ENCODE measurements around the gene PKD2L1. TPM values are rescaled to one million over a fixed set of nuclear protein-coding genes. Genes with fewer than 3 reads are reported as not detected.
A peak's percentile ranks its signal among the peaks of the same experiment; 100 is the strongest.

Gene PKD2L1
- total and polyA plus RNA-seq, 9 of the 15 experiments (the other 6 are each of a cell fraction or from before 2014, with no cell fraction given) = not detected

DNA sequence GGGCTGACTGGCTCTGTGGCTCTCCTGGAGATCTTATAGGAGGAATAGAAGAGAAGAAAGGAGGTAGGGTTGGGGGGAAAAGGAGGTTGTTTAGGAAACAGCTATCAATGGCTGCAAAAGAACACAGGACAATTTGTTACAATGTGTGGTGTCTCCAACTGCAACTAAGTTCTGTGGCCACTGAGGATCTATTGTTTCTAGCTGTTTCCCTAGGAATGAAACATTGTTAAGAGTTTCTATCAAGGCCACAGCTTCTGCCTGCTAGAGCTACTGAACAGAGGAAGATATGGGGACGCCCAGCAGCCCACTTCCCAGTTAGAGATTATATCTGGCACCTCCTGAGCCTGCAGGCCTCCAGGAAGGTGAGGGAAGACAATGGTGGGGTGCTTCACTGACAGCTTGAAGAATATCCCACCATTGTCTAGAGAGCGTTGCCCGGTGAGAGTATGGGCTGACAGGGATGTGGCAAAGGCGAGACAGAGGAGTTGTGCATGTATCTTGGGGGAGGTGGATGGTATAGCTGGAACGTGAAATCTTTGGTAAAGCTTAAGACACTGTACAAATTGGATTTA is 21.0 kb upstream of the PKD2L1 start:
- no peak overlapping the region for H2AFZ ChIP-seq (ENCODE audit: low read depth, low read length)
- H3K9ac ChIP-seq (ENCODE audit: insufficient read depth in 1 of 2, low read depth in 2 of 2, low read length in 2 of 2) = peak overlapping the region; percentile 83 to 84; a peak in 3 of 4 replicates
- ATAC-seq = no peak
- in situ Hi-C loops (cut with MboI) = no loop called here
- CTCF ChIA-PET (ENCODE audit: low intra/inter-chr PET ratio) = no interaction called here
- peak overlapping the region; percentile 87 for H3K4me2 ChIP-seq (ENCODE audit: insufficient read depth, low read length)
- H3K27ac ChIP-seq (ENCODE audit: extremely low read depth, low read depth, low read length) = peak overlapping the region; percentile 23; the same call in 1 of the 3 replicates
- H3K9me3 ChIP-seq (replicated peaks; ENCODE audit: control insufficient read depth, insufficient read depth, low read depth, low read length) = no peaks in the 10 kb centered on the region
- H3K36me3 ChIP-seq (ENCODE audit: control insufficient read depth, insufficient read depth, low read length) = peaks cover 84% of the 10 kb centered on the region
- peaks cover 98% of the 10 kb centered on the region for H3K79me2 ChIP-seq (ENCODE audit: control insufficient read depth, insufficient read depth, low read length)
- intact Hi-C loops (cut with micrococcal nuclease) = no loop called here
- no peak for FAIRE-seq
- no peaks in the 10 kb centered on the region for H3K9me1 ChIP-seq (ENCODE audit: control insufficient read depth, insufficient read depth, low read length)
- WGBS (ENCODE audit: insufficient coverage, low coverage, missing lambda C conversion rate) = 38% methylated on average over 5 of the region's 5 CpGs
- H3K4me3 ChIP-seq = peak overlapping the region; percentile 93
- no peak for DNase-seq (ENCODE audit: extremely low read depth in 1 of 4, low spot score in 3 of 4)
- 0 out of 2 replicates have a peak, but pooled peaks have one; percentile 3 for TF ChIP-seq TEAD4 (IDR thresholded peaks at IDR 0.05; ENCODE audit: low read length)
- TF ChIP-seq TEAD4 (CRISPR knock-in tag; IDR thresholded peaks at IDR 0.05; ENCODE audit: borderline replicate concordance) = no peak
- no peak for TF ChIP-seq POLR2H (tag; IDR thresholded peaks at IDR 0.05; ENCODE audit: low read depth)
- peak; percentile 32 for TF ChIP-seq KDM5B (IDR thresholded peaks at IDR 0.05; ENCODE audit: insufficient replicate concordance, low read depth, low read length)
- POLR2A ChIA-PET = interaction anchor here (0.6 to 1.9 kb wide), 7 partner anchors 9 to 71 kb away, joined by 3 to 10 read pairs (median 5); no protein-coding TSS in a partner anchor
- peaks cover 54% of the 10 kb centered on the region for H4K20me1 ChIP-seq (replicated peaks; ENCODE audit: control insufficient read depth, insufficient read depth, low read length)
- peaks cover 18 to 37% of the 10 kb centered on the region in 2 experiments; a peak in 4 of 5 replicates for H3K4me1 ChIP-seq (replicated peaks in 1 of 2; ENCODE audit: control insufficient read depth in 2 of 2, insufficient read depth in 2 of 2, low read length in 2 of 2)
- no peaks in the 10 kb centered on the region for H3K27me3 ChIP-seq (ENCODE audit: control insufficient read depth in 2 of 2, insufficient read depth in 2 of 2, low read length in 2 of 2)
- no TSS peak for BruUV-seq (replicated peaks)

DNA sequence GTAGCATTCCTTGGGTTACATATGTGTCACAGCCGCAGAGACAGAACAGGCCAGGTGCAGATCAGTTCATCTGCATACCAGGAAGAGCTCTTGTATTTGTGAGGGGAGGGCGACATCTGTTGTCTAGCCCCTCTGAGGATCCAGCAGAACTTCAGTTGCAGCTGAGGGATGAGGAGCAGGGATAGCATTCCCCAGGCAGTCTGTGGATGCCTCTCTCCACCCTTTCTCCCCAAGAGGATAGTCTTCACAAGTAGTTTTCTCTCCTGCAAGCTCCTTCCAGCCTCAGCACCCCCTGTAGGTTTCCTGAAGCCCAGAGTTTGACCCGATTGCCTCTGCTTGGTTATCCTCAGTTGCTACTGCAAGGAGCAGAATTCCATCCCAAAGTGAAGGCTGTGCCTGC is 19.6 kb upstream of the PKD2L1 start:
- in situ Hi-C loops (cut with MboI) (loop anchor here (25.0 kb wide), 1 partner anchor 538 kb away; no protein-coding TSS in a partner anchor), intact Hi-C loops (cut with micrococcal nuclease) (loop anchor here (10.0 kb wide), 1 partner anchor 525 kb away; no protein-coding TSS in a partner anchor)
- DNase-seq (ENCODE audit: extremely low read depth in 1 of 4, low spot score in 3 of 4) (no peak), FAIRE-seq (no peak), ATAC-seq (no peak)
- no peaks in the 10 kb centered on the region for H3K9me3 ChIP-seq (replicated peaks; ENCODE audit: control insufficient read depth, insufficient read depth, low read depth, low read length)
- POLR2A ChIA-PET = interaction anchor here (1.3 to 4.2 kb wide), 4 partner anchors 9 to 21 kb away, joined by 7 to 19 read pairs (median 11); no protein-coding TSS in a partner anchor
- H3K9me1 ChIP-seq (ENCODE audit: control insufficient read depth, insufficient read depth, low read length) = no peaks in the 10 kb centered on the region
- BruUV-seq (replicated peaks) = no TSS peak
- H3K27ac ChIP-seq (ENCODE audit: extremely low read depth, low read depth, low read length) = peak overlapping the region; percentile 42; the same call in 1 of the 3 replicates
- H3K79me2 ChIP-seq (ENCODE audit: control insufficient read depth, insufficient read depth, low read length) = peaks cover 92% of the 10 kb centered on the region
- 28% methylated on average over 2 of the region's 3 CpGs for WGBS (ENCODE audit: insufficient coverage, low coverage, missing lambda C conversion rate)
- H2AFZ ChIP-seq (ENCODE audit: low read depth, low read length) = no peak overlapping the region
- peak overlapping the region; percentile 87 for H3K4me2 ChIP-seq (ENCODE audit: insufficient read depth, low read length)
- peak overlapping the region; percentile 84 to 97 for H3K9ac ChIP-seq (ENCODE audit: insufficient read depth in 1 of 2, low read depth in 2 of 2, low read length in 2 of 2)
- peaks cover 23 to 43% of the 10 kb centered on the region in 2 experiments; a peak in 4 of 5 replicates for H3K4me1 ChIP-seq (replicated peaks in 1 of 2; ENCODE audit: control insufficient read depth in 2 of 2, insufficient read depth in 2 of 2, low read length in 2 of 2)
- peaks cover 46% of the 10 kb centered on the region for H4K20me1 ChIP-seq (replicated peaks; ENCODE audit: control insufficient read depth, insufficient read depth, low read length)
- H3K27me3 ChIP-seq (ENCODE audit: control insufficient read depth in 2 of 2, insufficient read depth in 2 of 2, low read length in 2 of 2) = no peaks in the 10 kb centered on the region
- CTCF ChIA-PET (ENCODE audit: low intra/inter-chr PET ratio) = no interaction called here
- H3K4me3 ChIP-seq = peak overlapping the region; percentile 93
- TF ChIP-seq, protein P1, sequence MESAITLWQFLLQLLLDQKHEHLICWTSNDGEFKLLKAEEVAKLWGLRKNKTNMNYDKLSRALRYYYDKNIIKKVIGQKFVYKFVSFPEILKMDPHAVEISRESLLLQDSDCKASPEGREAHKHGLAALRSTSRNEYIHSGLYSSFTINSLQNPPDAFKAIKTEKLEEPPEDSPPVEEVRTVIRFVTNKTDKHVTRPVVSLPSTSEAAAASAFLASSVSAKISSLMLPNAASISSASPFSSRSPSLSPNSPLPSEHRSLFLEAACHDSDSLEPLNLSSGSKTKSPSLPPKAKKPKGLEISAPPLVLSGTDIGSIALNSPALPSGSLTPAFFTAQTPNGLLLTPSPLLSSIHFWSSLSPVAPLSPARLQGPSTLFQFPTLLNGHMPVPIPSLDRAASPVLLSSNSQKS (CRISPR knock-in tag; IDR thresholded peaks at IDR 0.05) = no peak
- no peak for TF ChIP-seq KDM5B (IDR thresholded peaks at IDR 0.05; ENCODE audit: insufficient replicate concordance, low read depth, low read length)
- TF ChIP-seq, protein P2, sequence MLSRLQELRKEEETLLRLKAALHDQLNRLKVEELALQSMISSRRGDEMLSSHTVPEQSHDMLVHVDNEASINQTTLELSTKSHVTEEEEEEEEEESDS (CRISPR knock-in tag; IDR thresholded peaks at IDR 0.05) = no peak
- no peak for TF ChIP-seq FOSL1 (tag; conservative IDR thresholded peaks at IDR 0.05)
- no peak for TF ChIP-seq HNRNPH1 (optimal IDR thresholded peaks at IDR 0.05; ENCODE audit: low read depth, low read length)
- no peak for TF ChIP-seq EP400 (IDR thresholded peaks at IDR 0.05)
- TF ChIP-seq RB1 (IDR thresholded peaks at IDR 0.05; ENCODE audit: low read depth) = no peak
- peaks cover 70% of the 10 kb centered on the region for H3K36me3 ChIP-seq (ENCODE audit: control insufficient read depth, insufficient read depth, low read length)
